HepG2 (cell line): ENCODE measurements around the gene PACC1. TPM values are rescaled to one million over a fixed set of nuclear protein-coding genes. Genes with fewer than 3 reads are reported as not detected.

Experiments
- ATAC-seq: fragments of 200-7000 bp; cut with Tn5 transposase; 3 replicates; pipeline ENCODE4 v1.9.1; 2020; ENCODE audit warnings: mild to moderate bottlenecking, moderate library complexity
- BruUV-seq: library from RNA; stranded (reverse); fragments of 400-500 nt; replicated peaks from 2 replicates; lab custom pipeline; 2021; lab: Mats Ljungman, UMichigan
- CTCF ChIA-PET: fragments of 300-600 bp; formaldehyde crosslinking; extraction: SDS; loops from one replicate; lab custom pipeline; 2021; ENCODE audit warnings: low total read pairs, inconsistent platforms, low intra/inter-chr PET ratio; lab: Yijun Ruan, JAX
- POLR2A ChIA-PET: fragments of 350-600 bp; sonication (Branson Sonifier 250); formaldehyde crosslinking; loops from one replicate; lab custom pipeline; 2020; ENCODE audit warnings: antibody characterized with exemption, inconsistent platforms; lab: Yijun Ruan, JAX
- DNase-seq: peaks from one replicate; pipeline ENCODE4 v3.0.0-alpha.2; 2015; ENCODE audit warnings: low spot score
- FAIRE-seq: peaks from 3 replicates; lab custom pipeline; 2011; peaks lifted over from hg19 to GRCh38; lab: Jason Lieb, UNC
- H2AFZ ChIP-seq: one replicate; pipeline ENCODE4 v1.6.1; 2011; ENCODE audit warnings: low read length, inconsistent platforms
- H3K27ac ChIP-seq: fragments of 300-600 bp; 3 replicates; pipeline ENCODE4 v1.8.0; 2011; ENCODE audit warnings: mixed run types, mild to moderate bottlenecking, mixed read lengths, low read length, inconsistent platforms; ENCODE audit not compliant: insufficient read depth; ENCODE audit errors: extremely low read length
- H3K27me3 ChIP-seq, 2 experiments: fragments of 200-600 bp in 1 of 2; 2 replicates in 1 of 2; 3 replicates in 1 of 2; pipeline versions ENCODE4 v1.6.0 to v1.8.0; 2011; ENCODE audit warnings: low read length in 2 of 2, mild to moderate bottlenecking in 2 of 2, moderate library complexity in 2 of 2, inconsistent platforms in 1 of 2; ENCODE audit not compliant: insufficient read depth in 2 of 2, control insufficient read depth in 1 of 2
- H3K36me3 ChIP-seq, 2 experiments: fragments of 200-600 bp in 1 of 2; replicated peaks in 1 of 2; 2 replicates in 1 of 2; 3 replicates in 1 of 2; pipeline versions ENCODE4 v1.5.1 to v1.8.0; 2011; ENCODE audit warnings: low read length in 2 of 2, inconsistent platforms in 1 of 2; ENCODE audit not compliant: insufficient read depth in 2 of 2, control insufficient read depth in 1 of 2
- H3K4me1 ChIP-seq: 2 replicates; pipeline ENCODE4 v1.5.1; 2012; ENCODE audit warnings: low read length, inconsistent platforms; ENCODE audit not compliant: insufficient read depth
- H3K4me2 ChIP-seq: 2 replicates; pipeline ENCODE4 v1.6.0; 2011; ENCODE audit warnings: low read depth, low read length, inconsistent platforms
- H3K4me3 ChIP-seq, 3 experiments: fragments of 200-600 bp in 1 of 3; sonication (generic), shearing (Covaris generic) in 1 of 3; replicated peaks in 1 of 3; 2 replicates each; pipeline ENCODE4 v1.5.1; 2011 to 2016; ENCODE audit warnings: low read length in 3 of 3, inconsistent platforms in 2 of 3, low read depth in 2 of 3, mild to moderate bottlenecking in 2 of 3, control low read depth in 1 of 3, mixed read lengths in 1 of 3; ENCODE audit not compliant: insufficient read depth in 1 of 3
- H3K79me2 ChIP-seq: one replicate; pipeline ENCODE4 v1.6.1; 2011; ENCODE audit warnings: low read length, inconsistent platforms; ENCODE audit not compliant: insufficient read depth
- H3K9ac ChIP-seq: 2 replicates; pipeline ENCODE4 v1.6.0; 2011; ENCODE audit warnings: mild to moderate bottlenecking, low read depth, low read length, inconsistent platforms; ENCODE audit not compliant: insufficient read depth
- H3K9me3 ChIP-seq: 2 replicates; pipeline ENCODE4 v1.5.1; 2012; ENCODE audit warnings: mild to moderate bottlenecking, low read length
- H4K20me1 ChIP-seq: 2 replicates; pipeline ENCODE4 v1.6.0; 2011; ENCODE audit warnings: inconsistent platforms, mild to moderate bottlenecking, low read length, moderate library complexity; ENCODE audit not compliant: insufficient read depth
- ETV5 ChIP-seq: IDR thresholded peaks from 2 replicates; pipeline ENCODE4 v1.6.1; 2018; ENCODE audit warnings: missing biosample characterization, missing genetic modification reagents, inconsistent platforms, borderline replicate concordance
- HMG20A ChIP-seq: IDR thresholded peaks from 2 replicates; pipeline ENCODE4 v1.6.1; 2016; ENCODE audit warnings: borderline replicate concordance
- KDM3A ChIP-seq: IDR thresholded peaks from 2 replicates; pipeline ENCODE4 v1.6.1; 2018; ENCODE audit warnings: low read depth, missing compliant biosample characterization
- LCORL ChIP-seq, 2 experiments: fragments of 450-650 bp in 1 of 2; sonication (generic) in 1 of 2; formaldehyde crosslinking in 1 of 2; IDR thresholded peaks; 2 replicates each; pipeline versions ENCODE4 v1.5.0 to v1.6.1; 2017 to 2020; ENCODE audit warnings: antibody characterized with exemption in 1 of 2, missing genetic modification reagents in 1 of 2
- SIN3B ChIP-seq: fragments of 150-350 bp; IDR thresholded peaks from 2 replicates; pipeline ENCODE4 v1.6.1; 2014; ENCODE audit warnings: low read length
- TOPORS ChIP-seq: sonication (generic); formaldehyde crosslinking; IDR thresholded peaks from 2 replicates; pipeline ENCODE4 v1.8.0; 2023; ENCODE audit warnings: mild to moderate bottlenecking, missing genetic modification reagents
- ZKSCAN8 ChIP-seq: IDR thresholded peaks from 2 replicates; pipeline ENCODE4 v1.6.1; 2016; ENCODE audit warnings: borderline replicate concordance, missing genetic modification reagents, missing compliant biosample characterization
- ZNF331 ChIP-seq: sonication (generic); formaldehyde crosslinking; IDR thresholded peaks from 2 replicates; pipeline ENCODE4 v1.4.0; 2020; ENCODE audit warnings: missing genetic modification reagents
- ZNF878 ChIP-seq: sonication (generic); formaldehyde crosslinking; IDR thresholded peaks from 2 replicates; pipeline ENCODE4 v1.8.1; 2023; ENCODE audit warnings: mild to moderate bottlenecking, missing genetic modification reagents, moderate library complexity
- WGBS: methylation state at CpG from one replicate; pipeline ENCODE4 v1.1.6; 2017; ENCODE audit warnings: low lambda C conversion rate; 5-methylcytosine and 5-hydroxymethylcytosine counted together
- in situ Hi-C: cut with HindIII; loops from 2 replicates; pipeline ENCODE4 v1.10.0; 2017; ENCODE audit warnings: low pct_unique_long_range_greater_than_20kb; ENCODE audit not compliant: extremely low pct_ligation_motif_present
- intact Hi-C: fragments of 100-400 bp; cut with micrococcal nuclease; formaldehyde crosslinking; loops from one replicate; pipeline ENCODE4 v1.10.0; 2022; ENCODE audit not compliant: unreplicated experiment
- polyA plus RNA-seq, 8 experiments: library from polyadenylated mRNA; depleted of rRNA in 3 of 8; stranded (reverse) in 7 of 8; unstranded in 1 of 8; fragments of >200 nt; fragmentation: Illumina TruSeq in 4 of 8; extraction: Trizol in 4 of 8; gene quantifications; 2 replicates each; pipeline versions ENCODE4 v1.2.1 to v1.2.3, GENCODE V29; 2011 to 2016; ENCODE audit warnings: low read depth in 4 of 8, missing spikeins in 1 of 8, mixed read lengths in 1 of 8; ENCODE audit not compliant: insufficient read depth in 1 of 8
- total RNA-seq, 5 experiments: library from RNA; depleted of rRNA; stranded (reverse); fragments of >200 nt; fragmentation: Illumina TruSeq; extraction: Trizol; gene quantifications; 2 replicates each; pipeline ENCODE4 v1.2.3, GENCODE V29; 2016; ENCODE audit warnings: low read depth in 1 of 5
- TF ChIP-seq, protein P1 (sequence below): sonication (generic); formaldehyde crosslinking; IDR thresholded peaks from 2 replicates; pipeline ENCODE4 v1.5.0; 2020; ENCODE audit warnings: mild to moderate bottlenecking, missing genetic modification reagents
- TF ChIP-seq, protein P2 (sequence below): sonication (generic); formaldehyde crosslinking; IDR thresholded peaks from 2 replicates; pipeline ENCODE4 v1.4.0; 2020; ENCODE audit warnings: mild to moderate bottlenecking, missing genetic modification reagents
- TF ChIP-seq, protein P3 (sequence below): sonication (generic); formaldehyde crosslinking; IDR thresholded peaks from 2 replicates; pipeline ENCODE4 v1.5.0; 2020; ENCODE audit warnings: mild to moderate bottlenecking, missing genetic modification reagents, borderline replicate concordance
- TF ChIP-seq, protein P4 (sequence below): IDR thresholded peaks from 2 replicates; pipeline ENCODE4 v1.6.1; 2016; ENCODE audit warnings: control low read depth

The PACC1 gene
- total and polyA plus RNA-seq, 2 of the 13 experiments (the other 11 are each of a cell fraction or from before 2014, with no cell fraction given): 9.4 to 10.7 TPM

DNA sequence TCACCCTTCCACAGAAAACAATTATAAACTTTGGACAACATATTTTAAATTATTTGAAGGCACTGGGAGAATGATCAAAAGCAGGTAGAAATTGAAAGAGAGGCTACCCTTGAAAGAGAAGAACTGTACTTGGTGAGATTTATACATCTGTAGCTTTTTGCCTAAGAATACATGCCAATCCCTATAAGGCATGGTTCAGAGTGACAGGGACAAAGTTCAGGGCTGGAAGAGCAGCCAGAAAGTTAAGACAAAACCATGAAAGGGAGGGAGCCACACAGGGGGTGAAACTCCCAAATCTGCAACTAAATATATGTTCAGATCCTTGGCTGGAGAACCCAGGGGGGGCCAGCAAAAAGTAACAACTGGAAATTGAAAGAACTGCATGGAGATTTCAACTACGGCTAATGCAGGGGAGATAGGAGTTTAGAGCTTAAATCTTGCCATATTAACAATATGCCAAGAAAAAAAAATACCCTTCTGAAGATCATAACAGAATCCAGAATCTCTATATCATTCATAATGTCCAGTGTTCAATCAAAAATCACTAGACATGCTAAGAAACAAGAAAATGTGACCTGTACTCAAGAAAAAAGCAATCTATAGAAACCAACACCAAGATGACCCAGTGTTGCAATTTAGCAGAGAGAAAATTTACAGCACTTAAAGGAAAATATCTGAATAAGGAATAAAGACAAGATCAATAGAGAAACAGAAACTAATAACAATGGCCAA, 25.5 kb downstream of the PACC1 start:
- 96% methylated on average over 1 of the region's 1 CpG for WGBS
- in situ Hi-C loops (no loop called here), intact Hi-C loops (no loop called here)
- Histone ChIP-seq H3K27ac (no peak overlapping the region), H3K36me3 (peaks cover 6 to 24% of the 10 kb centered on the region in 2 experiments; a peak in 3 of 5 replicates), H3K27me3 (no peaks in the 10 kb centered on the region), H2AFZ (no peak overlapping the region), H3K4me2 (no peak overlapping the region), H3K4me3 (no peak overlapping the region), H3K79me2 (no peaks in the 10 kb centered on the region), H3K9me3 (no peaks in the 10 kb centered on the region), H4K20me1 (no peaks in the 10 kb centered on the region), H3K4me1 (peaks cover 13% of the 10 kb centered on the region), H3K9ac (no peak overlapping the region)
- POLR2A ChIA-PET: no interaction called here
- peak; percentile 16 for DNase-seq
- FAIRE-seq: no peak
- CTCF ChIA-PET: no interaction called here
- BruUV-seq: no TSS peak
- peak; percentile 55 for ATAC-seq
- TF ChIP-seq LCORL (IDR thresholded peaks at IDR 0.05): no peak
- TF ChIP-seq LCORL (CRISPR knock-in tag; IDR thresholded peaks at IDR 0.05): 0 out of 2 replicates have a peak, but pooled peaks have one; percentile 25
- TF ChIP-seq ZKSCAN8 (CRISPR knock-in tag): no peak
- TF ChIP-seq, protein P1, sequence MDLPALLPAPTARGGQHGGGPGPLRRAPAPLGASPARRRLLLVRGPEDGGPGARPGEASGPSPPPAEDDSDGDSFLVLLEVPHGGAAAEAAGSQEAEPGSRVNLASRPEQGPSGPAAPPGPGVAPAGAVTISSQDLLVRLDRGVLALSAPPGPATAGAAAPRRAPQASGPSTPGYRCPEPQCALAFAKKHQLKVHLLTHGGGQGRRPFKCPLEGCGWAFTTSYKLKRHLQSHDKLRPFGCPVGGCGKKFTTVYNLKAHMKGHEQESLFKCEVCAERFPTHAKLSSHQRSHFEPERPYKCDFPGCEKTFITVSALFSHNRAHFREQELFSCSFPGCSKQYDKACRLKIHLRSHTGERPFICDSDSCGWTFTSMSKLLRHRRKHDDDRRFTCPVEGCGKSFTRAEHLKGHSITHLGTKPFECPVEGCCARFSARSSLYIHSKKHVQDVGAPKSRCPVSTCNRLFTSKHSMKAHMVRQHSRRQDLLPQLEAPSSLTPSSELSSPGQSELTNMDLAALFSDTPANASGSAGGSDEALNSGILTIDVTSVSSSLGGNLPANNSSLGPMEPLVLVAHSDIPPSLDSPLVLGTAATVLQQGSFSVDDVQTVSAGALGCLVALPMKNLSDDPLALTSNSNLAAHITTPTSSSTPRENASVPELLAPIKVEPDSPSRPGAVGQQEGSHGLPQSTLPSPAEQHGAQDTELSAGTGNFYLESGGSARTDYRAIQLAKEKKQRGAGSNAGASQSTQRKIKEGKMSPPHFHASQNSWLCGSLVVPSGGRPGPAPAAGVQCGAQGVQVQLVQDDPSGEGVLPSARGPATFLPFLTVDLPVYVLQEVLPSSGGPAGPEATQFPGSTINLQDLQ (CRISPR knock-in tag): no peak
- TF ChIP-seq, protein P2, sequence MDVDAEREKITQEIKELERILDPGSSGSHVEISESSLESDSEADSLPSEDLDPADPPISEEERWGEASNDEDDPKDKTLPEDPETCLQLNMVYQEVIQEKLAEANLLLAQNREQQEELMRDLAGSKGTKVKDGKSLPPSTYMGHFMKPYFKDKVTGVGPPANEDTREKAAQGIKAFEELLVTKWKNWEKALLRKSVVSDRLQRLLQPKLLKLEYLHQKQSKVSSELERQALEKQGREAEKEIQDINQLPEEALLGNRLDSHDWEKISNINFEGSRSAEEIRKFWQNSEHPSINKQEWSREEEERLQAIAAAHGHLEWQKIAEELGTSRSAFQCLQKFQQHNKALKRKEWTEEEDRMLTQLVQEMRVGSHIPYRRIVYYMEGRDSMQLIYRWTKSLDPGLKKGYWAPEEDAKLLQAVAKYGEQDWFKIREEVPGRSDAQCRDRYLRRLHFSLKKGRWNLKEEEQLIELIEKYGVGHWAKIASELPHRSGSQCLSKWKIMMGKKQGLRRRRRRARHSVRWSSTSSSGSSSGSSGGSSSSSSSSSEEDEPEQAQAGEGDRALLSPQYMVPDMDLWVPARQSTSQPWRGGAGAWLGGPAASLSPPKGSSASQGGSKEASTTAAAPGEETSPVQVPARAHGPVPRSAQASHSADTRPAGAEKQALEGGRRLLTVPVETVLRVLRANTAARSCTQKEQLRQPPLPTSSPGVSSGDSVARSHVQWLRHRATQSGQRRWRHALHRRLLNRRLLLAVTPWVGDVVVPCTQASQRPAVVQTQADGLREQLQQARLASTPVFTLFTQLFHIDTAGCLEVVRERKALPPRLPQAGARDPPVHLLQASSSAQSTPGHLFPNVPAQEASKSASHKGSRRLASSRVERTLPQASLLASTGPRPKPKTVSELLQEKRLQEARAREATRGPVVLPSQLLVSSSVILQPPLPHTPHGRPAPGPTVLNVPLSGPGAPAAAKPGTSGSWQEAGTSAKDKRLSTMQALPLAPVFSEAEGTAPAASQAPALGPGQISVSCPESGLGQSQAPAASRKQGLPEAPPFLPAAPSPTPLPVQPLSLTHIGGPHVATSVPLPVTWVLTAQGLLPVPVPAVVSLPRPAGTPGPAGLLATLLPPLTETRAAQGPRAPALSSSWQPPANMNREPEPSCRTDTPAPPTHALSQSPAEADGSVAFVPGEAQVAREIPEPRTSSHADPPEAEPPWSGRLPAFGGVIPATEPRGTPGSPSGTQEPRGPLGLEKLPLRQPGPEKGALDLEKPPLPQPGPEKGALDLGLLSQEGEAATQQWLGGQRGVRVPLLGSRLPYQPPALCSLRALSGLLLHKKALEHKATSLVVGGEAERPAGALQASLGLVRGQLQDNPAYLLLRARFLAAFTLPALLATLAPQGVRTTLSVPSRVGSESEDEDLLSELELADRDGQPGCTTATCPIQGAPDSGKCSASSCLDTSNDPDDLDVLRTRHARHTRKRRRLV (CRISPR knock-in tag): no peak
- TF ChIP-seq ZNF878 (CRISPR knock-in tag): no peak
- no peak for TF ChIP-seq HMG20A
- TF ChIP-seq ZNF331 (CRISPR knock-in tag): no peak
- no peak for TF ChIP-seq ETV5
- no peak for TF ChIP-seq TOPORS (CRISPR knock-in tag)
- no peak for TF ChIP-seq SIN3B
- no peak for TF ChIP-seq KDM3A (CRISPR knock-in tag)
- TF ChIP-seq, protein P3, sequence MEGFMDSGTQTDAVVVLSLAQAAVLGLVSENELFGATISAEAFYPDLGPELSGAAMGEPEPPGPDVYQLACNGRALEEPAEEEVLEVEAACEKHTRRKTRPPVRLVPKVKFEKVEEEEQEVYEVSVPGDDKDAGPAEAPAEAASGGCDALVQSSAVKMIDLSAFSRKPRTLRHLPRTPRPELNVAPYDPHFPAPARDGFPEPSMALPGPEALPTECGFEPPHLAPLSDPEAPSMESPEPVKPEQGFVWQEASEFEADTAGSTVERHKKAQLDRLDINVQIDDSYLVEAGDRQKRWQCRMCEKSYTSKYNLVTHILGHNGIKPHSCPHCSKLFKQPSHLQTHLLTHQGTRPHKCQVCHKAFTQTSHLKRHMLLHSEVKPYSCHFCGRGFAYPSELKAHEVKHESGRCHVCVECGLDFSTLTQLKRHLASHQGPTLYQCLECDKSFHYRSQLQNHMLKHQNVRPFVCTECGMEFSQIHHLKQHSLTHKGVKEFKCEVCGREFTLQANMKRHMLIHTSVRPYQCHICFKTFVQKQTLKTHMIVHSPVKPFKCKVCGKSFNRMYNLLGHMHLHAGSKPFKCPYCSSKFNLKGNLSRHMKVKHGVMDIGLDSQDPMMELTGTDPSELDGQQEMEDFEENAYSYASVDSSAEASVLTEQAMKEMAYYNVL (CRISPR knock-in tag): no peak
- TF ChIP-seq, protein P4, sequence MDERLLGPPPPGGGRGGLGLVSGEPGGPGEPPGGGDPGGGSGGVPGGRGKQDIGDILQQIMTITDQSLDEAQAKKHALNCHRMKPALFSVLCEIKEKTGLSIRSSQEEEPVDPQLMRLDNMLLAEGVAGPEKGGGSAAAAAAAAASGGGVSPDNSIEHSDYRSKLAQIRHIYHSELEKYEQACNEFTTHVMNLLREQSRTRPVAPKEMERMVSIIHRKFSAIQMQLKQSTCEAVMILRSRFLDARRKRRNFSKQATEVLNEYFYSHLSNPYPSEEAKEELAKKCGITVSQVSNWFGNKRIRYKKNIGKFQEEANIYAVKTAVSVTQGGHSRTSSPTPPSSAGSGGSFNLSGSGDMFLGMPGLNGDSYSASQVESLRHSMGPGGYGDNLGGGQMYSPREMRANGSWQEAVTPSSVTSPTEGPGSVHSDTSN (CRISPR knock-in tag): no peak
